Testis (tissue), 2 donors: ENCODE measurements around the gene ADK.

ENCODE experiments used
- POLR2A ChIP-seq: fragments of 450-650 bp; IDR thresholded peaks from one replicate; pipeline ENCODE4 v1.6.1; 2017; ENCODE audit warnings: antibody characterized with exemption, mild to moderate bottlenecking, moderate library complexity
- TF ChIP-seq, protein P1 (sequence below), 3 experiments: fragments of 450-650 bp in 2 of 3; fragments of 200-600 bp in 1 of 3; sonication (generic) in 1 of 3; IDR thresholded peaks; one replicate each; pipeline ENCODE4 v1.5.1; 2016 to 2019; ENCODE audit warnings: antibody characterized with exemption in 3 of 3, mild to moderate bottlenecking in 2 of 3, moderate library complexity in 1 of 3

GRCh38 chr10:74110120-74110519 is 40.9 kb upstream of the ADK start:
- TF ChIP-seq, protein P1, sequence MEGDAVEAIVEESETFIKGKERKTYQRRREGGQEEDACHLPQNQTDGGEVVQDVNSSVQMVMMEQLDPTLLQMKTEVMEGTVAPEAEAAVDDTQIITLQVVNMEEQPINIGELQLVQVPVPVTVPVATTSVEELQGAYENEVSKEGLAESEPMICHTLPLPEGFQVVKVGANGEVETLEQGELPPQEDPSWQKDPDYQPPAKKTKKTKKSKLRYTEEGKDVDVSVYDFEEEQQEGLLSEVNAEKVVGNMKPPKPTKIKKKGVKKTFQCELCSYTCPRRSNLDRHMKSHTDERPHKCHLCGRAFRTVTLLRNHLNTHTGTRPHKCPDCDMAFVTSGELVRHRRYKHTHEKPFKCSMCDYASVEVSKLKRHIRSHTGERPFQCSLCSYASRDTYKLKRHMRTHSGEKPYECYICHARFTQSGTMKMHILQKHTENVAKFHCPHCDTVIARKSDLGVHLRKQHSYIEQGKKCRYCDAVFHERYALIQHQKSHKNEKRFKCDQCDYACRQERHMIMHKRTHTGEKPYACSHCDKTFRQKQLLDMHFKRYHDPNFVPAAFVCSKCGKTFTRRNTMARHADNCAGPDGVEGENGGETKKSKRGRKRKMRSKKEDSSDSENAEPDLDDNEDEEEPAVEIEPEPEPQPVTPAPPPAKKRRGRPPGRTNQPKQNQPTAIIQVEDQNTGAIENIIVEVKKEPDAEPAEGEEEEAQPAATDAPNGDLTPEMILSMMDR (IDR thresholded peaks at IDR 0.05) = no peak
- TF ChIP-seq POLR2A = no peak
